GM21825 (cell line): Measurements from ENCODE around the gene PPDPF.
A peak's percentile ranks its signal among the peaks of the same experiment; 100 is the strongest.

Source experiments
- ATAC-seq: cut with Tn5 transposase; IDR thresholded peaks from one replicate; pipeline ENCODE4 v1.9.1; 2021; ENCODE audit warnings: mild to moderate bottlenecking, moderate library complexity; ENCODE audit not compliant: unreplicated experiment

Gene PPDPF

GRCh38 chr20:63536241-63536977, 15.8 kb downstream of the PPDPF start:
- ATAC-seq: no peak

- ATAC-seq: peak; percentile 4
Observed at GRCh38 chr20:63536997-63537524, 16.5 kb downstream of the PPDPF start, which contains the start of gene PTK6. Gene PTK6, minus strand, starts transcription at chr20:63537376. Its CDS starts 62 bp downstream, at chr20:63537314.

DNA sequence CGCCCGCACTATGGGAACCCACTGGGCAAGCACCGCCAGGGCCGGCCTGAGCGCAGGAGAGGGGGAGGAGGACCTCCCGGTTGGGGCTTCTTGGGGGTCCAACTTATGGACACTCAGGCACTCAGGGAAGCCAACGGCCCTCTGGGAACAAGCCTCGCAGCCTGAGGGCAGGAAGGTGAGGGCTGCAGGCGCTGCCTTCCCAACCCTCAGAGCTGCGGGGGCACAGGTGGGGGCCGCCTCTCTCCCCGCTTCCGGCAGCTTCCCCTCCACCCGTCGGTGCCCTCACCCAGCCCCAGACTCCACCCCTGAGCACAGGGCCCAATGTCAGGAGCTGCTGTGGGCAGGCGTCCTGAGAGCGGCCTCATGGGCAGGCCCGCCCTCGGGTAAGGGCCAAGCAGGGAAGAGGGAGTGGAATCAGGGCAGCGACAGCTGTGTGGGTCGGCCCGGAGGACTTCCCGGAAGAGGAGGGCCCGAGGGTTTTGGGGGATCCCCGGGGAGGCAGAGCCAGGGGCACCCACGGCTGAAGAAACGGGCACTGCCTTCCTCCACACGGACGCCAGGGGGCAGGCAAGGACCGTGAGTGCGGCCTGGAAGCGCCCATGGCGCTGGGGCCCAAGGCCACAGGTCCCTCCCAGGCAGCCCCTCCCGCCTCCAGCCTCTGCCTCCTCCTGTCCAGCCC, 17.1 kb downstream of the PPDPF start:
- ATAC-seq: peak; percentile 80

DNA sequence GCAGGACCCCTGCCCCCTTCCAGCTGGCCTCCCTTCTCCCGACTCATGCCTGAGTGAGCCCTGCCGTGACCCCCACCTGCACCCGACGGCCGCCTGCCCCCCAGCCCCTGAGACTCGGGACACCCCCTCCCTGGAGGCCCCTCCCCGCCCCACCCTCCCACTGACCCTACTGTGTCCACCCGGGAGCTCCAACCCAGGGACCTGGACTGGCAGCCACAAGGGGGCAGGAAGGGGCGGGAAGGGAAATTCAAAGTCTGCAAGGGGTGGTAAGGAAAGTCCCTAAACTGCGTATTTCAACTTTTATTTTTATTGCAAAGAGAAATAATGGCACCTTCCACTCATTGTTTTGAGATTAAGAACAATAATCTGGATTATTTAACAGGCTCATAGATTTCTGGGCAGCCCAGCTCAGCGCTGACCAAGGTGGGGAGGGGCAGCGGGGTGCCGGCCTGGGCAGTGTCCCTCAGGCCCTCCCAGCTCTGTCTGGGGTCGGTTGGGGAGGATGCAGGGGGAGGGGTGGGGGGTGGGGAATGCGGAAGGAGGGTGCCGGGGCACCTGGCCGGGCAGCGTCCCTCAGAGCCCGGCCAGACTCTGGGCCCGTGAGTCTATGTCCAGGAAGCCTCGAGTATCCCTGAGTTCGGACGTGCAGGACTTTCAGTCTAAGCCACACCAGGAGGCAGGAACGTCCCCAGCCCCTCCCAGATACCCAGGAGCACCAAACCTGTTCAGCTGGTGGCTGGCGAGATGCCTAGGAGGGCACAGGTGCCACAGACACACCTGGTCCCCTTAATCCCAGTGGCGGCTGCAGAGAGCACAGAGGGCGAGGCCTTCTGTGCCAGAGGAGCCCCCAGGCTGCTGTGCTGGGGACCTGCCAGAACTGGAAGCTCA, 17.9 kb downstream of the PPDPF start:
- ATAC-seq: no peak

DNA sequence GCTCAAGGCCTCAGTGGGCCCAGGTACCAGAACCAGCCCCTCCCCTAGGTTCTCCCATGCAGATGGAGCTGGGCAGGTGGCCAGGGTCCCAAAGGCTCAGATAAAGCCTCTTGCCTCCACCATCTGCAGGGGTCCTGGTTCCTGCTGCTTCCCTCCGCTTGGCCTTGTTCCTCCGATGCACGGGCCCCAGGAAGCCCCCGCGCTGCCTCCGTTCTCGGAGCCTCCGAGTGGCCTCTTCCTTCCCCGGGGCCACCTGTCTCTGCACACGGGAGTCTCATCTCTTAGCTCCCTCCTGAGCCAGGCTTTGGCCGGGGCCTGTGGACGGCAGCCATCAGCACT, 18.5 kb downstream of the PPDPF start:
- no peak for ATAC-seq

DNA sequence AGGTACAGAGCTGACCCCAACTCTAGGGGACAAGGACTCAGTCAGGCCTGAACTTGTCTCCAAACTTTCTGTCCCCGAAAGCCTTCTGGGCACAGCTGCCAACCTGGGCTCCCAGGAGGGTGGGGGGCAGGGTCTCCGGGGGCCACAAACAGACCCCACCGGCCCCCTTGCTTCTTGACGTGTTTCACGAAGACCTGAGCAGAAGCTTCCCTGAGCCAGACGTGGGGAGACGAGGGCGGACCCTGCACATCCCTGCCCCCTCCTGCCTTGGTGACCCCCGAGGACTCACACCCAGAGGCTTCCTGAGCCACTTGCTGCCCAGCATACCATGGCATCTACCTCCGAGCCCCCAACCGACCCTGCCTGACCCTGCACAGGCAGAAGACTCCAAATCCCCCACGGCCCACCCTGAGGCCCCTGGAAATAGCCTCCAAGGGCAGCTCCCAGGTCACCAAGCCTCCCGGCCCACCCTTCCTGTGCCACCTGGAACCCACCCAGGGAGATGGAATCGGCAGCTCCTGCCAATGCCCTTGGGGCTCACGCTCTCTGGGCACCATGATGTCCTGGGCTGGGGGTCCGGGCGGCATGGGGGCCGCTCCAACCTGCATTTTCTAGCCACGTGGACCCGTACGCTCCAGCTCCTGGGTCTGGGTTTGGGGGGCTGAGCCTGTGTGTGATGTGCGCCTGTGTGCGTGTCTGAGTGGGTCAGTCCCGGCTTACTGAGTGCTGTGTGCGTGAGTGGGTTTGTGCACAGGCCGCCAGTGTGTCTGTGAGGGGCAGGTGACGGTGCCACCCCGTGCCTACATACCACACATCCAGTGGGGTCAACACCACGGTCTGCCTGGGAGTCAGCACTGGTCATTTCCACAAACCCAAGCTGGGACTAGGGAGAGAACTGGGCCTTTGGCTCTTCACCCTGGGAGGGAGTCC, 19.1 kb downstream of the PPDPF start:
- ATAC-seq: no peak

DNA sequence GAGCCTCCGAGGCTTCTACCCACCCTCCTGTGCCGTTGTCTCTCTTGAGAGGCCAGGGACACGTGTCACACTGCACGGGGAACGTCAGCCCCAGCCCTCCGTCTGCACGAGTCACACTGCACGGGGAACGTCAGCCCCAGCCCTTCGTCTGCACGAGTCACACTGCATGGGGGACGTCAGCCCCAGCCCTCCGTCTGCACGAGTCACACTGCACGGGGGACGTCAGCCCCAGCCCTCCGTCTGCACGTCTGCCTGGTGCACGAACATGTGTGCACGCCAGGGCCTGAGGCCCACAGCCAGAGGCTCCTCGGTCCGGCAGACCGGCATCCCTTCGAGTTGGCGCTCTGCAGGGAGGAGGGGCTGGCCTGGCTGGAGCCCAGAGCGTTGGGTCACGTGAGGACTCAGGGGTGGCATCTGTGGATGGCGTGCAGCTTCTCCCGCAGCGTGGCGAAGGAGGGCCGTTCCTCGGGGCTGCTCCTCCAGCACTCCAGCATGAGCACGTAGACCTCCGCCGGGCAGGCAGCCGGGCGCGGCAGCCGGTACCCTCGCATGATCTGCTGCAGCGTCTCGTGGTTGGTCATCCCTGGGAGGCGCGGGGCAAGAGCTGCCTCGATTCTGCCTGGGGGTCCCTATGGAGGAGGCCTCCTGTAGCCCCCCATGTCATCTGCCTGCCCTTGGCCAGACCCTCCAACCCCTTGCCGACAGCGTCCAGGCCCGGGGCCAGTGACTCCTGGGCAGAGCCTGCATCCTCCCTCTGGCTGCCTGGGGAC, 20.0 kb downstream of the PPDPF start:
- no peak for ATAC-seq

GRCh38 chr20:63541371-63541770, 20.8 kb downstream of the PPDPF start:
- no peak for ATAC-seq

DNA sequence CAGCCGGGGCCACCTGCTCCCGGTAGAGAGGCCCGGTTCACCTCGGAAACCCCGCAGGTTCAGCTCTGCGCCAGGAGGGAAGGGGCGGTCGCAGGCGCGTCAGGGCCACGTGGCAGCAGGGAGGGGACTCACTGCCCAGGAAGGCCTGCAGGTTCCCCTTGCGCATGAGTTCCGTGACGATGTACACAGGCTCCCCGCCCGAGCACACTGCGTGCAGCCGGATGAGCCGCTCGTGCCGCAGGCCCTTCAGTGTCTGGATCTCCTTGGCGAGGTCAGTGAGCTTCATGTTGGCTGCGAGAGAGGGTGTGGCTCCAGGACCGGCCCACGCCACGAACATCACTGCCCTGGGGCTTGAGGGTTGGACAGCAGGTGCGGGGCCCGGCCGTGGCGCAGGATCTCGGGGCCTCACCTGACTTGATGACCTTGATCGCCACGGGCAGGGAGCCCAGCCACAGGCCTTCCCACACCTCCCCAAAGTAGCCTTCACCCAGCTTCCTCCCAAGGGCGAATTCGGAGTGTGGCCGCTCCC, 21.5 kb downstream of the PPDPF start:
- no peak for ATAC-seq

- ATAC-seq: no peak
Observed at GRCh38 chr20:63542696-63543095, 22.1 kb downstream of the PPDPF start.

- no peak for ATAC-seq
Observed at GRCh38 chr20:63543131-63543530, 22.6 kb downstream of the PPDPF start.

GRCh38 chr20:63543733-63544132, 23.2 kb downstream of the PPDPF start:
- ATAC-seq: no peak

- no peak for ATAC-seq
Observed at GRCh38 chr20:63544241-63544957, 23.8 kb downstream of the PPDPF start.

- ATAC-seq: no peak
Observed at GRCh38 chr20:63544958-63545516, 24.5 kb downstream of the PPDPF start.

- no peak for ATAC-seq
Observed at GRCh38 chr20:63545814-63546213, 25.2 kb downstream of the PPDPF start.

GRCh38 chr20:63546256-63546955, 25.8 kb downstream of the PPDPF start:
- ATAC-seq: no peak

DNA sequence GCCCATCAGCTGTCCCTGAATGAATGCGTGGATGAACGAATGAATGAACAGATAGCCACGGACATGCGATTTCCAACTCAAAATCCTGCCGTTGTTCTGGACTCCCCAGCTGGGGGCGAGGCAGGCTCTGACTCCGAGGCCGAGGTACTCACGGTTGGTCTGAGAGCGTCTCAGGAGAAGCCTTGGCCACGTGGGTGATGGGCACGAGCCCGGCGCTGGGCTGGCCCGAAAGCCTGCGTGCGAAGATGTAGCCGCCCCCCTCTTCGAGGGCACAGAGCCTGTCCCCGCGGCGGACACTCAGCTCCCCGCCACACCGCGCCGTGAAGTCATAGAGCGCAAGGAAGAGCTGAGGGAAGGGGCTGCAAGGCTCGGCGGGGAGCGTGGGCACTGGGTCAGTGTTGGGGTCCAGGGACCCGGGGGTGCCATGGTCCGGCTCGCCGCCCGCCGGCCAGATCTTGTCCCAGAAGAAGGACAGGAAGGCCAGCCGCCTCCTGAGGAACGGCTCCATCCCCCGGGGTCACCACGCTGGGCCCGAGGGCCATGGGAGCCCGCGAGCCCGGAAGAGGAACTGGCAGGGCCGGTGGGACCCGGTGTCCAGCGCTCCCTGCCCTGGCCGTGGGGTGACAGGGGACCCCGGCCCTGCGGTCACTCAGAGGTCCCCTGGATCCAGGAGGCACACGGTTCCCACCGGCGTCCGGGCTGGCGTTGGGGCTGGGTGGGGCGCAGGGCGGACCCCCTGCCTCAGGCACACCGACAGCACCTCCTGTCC, 26.6 kb downstream of the PPDPF start:
- ATAC-seq: no peak
